Type B pancreatic cell (in vitro differentiated cells): ENCODE data around the gene OR4E2. TPM values are rescaled to one million over a fixed set of nuclear protein-coding genes. Genes with fewer than 3 reads are reported as not detected.
"Not testable (repeated sequence)": the region's sequence is repeated elsewhere in the genome, so short reads cannot be mapped to it uniquely, and the experiment has no call there.

Source experiments
- DNase-seq: peaks from one replicate; pipeline ENCODE4 v3.0.0; 2021; ENCODE audit warnings: mixed read lengths; ENCODE audit not compliant: unreplicated experiment; ENCODE audit errors: extremely low spot score
- H3K27ac Mint-ChIP-seq: 2 replicates; pipeline ENCODE4 v1.8.0; 2021; ENCODE audit warnings: mild to moderate bottlenecking, mixed read lengths
- H3K27me3 Mint-ChIP-seq: 2 replicates; pipeline ENCODE4 v1.8.0; 2021; ENCODE audit warnings: mixed read lengths
- H3K36me3 Mint-ChIP-seq: 2 replicates; pipeline ENCODE4 v1.8.0; 2021; ENCODE audit warnings: mixed read lengths
- H3K4me1 Mint-ChIP-seq: one replicate; pipeline ENCODE4 v1.8.0; 2021; ENCODE audit warnings: mixed read lengths; ENCODE audit not compliant: unreplicated experiment
- H3K4me3 Mint-ChIP-seq: 2 replicates; pipeline ENCODE4 v1.8.0; 2021; ENCODE audit warnings: mild to moderate bottlenecking, mixed read lengths
- H3K9me3 Mint-ChIP-seq: 2 replicates; pipeline ENCODE4 v1.8.0; 2021; ENCODE audit warnings: mixed read lengths
- total RNA-seq: library from RNA; stranded (reverse); gene quantifications from 2 replicates; pipeline ENCODE4 v1.2.1, GENCODE V29; 2021; ENCODE audit warnings: low replicate concordance
- TF ChIP-seq, protein P1 (sequence below): fragments of 200-600 bp; sonication (generic); conservative IDR thresholded peaks from 2 replicates; pipeline ENCODE4 v1.5.0; 2021; ENCODE audit warnings: antibody characterized with exemption, mild to moderate bottlenecking

The OR4E2 gene
- total RNA-seq, 1 donor from 2014 or later, result not detected

DNA sequence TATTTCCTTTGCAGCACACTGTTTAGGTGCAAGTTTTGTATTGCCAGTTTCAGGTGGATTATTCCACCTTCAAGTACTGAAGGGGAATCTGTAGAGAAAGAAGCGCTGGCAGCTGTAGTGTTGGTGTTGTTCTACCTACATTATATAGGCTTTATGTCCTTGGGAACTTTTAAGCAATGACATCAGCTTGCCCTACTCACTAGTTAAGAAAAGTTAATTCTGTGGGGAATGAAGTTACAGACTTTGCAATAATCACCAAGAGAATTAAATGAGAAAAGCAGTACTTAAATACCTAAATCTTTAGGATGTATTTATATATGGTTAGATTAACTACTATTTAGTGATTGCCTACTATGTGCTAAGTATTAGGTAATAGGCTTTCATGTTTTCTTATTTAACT, 20.1 kb downstream of the OR4E2 start, which contains the start of gene OR4E1:
Gene OR4E1 (minus strand): TSS at position 101 of the 400 bp plus-strand sequence. CDS start 2,883 bp downstream, outside the sequence.
- DNase-seq, result no peak
- Mint-ChIP-seq H3K36me3 (no peaks in the 10 kb centered on the region), H3K27me3 (peaks cover 10% of the 10 kb centered on the region), H3K4me3 (no peak within 1 kb of the TSS), H3K4me1 (no peaks in the 10 kb centered on the region), H3K9me3 (no peaks in the 10 kb centered on the region), H3K27ac (no peak within 1 kb of the TSS)
- TF ChIP-seq, protein P1, sequence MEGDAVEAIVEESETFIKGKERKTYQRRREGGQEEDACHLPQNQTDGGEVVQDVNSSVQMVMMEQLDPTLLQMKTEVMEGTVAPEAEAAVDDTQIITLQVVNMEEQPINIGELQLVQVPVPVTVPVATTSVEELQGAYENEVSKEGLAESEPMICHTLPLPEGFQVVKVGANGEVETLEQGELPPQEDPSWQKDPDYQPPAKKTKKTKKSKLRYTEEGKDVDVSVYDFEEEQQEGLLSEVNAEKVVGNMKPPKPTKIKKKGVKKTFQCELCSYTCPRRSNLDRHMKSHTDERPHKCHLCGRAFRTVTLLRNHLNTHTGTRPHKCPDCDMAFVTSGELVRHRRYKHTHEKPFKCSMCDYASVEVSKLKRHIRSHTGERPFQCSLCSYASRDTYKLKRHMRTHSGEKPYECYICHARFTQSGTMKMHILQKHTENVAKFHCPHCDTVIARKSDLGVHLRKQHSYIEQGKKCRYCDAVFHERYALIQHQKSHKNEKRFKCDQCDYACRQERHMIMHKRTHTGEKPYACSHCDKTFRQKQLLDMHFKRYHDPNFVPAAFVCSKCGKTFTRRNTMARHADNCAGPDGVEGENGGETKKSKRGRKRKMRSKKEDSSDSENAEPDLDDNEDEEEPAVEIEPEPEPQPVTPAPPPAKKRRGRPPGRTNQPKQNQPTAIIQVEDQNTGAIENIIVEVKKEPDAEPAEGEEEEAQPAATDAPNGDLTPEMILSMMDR, result no peak

DNA sequence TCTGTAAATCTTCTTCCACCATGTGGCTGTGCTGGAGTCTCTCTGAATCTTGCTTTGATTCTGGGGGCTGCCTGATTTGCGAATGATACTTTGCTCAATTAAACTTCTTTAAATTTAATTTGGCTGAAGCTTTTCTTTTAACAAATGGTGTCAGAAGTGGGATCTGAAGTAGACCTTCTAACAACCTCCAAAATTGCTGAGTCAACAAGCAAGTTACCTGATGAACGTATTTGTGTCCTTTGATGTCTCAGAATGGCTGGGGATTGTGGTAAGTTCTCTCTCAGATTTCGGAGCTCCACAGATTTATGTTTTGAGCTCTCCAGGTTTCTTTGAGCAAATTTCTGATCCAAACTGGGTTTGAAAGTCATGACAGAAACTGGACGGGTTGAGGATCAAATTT, 21.9 kb downstream of the OR4E2 start:
- TF ChIP-seq, protein P1, result no peak
- H3K36me3 Mint-ChIP-seq, result no peaks in the 10 kb centered on the region
- no peaks in the 10 kb centered on the region for H3K9me3 Mint-ChIP-seq
- no peaks in the 10 kb centered on the region for H3K4me1 Mint-ChIP-seq
- no peak for DNase-seq
- no peak overlapping the region for H3K4me3 Mint-ChIP-seq
- no peak overlapping the region for H3K27ac Mint-ChIP-seq
- H3K27me3 Mint-ChIP-seq, result peaks cover 4% of the 10 kb centered on the region

DNA sequence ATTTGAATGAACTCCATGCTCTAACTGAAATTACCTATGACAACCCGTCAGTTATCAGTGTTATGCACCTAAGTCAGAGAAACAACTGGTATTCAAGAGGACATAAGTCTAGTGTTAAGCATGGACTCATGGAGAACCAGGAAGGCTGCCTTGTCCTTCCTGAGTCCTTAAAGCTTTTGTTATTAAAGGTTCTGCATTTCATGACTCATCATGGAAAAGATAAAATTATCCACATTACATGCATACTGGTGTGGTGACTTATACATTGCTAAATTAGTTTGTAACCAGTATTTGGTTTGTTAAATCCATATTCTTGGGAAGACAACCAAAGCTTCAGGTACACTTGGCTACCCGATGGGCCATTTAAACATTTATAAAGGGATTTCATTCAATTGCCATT, 26.4 kb downstream of the OR4E2 start:
- Mint-ChIP-seq H3K36me3 (no peaks in the 10 kb centered on the region), H3K27ac (no peak overlapping the region), H3K4me1 (no peaks in the 10 kb centered on the region), H3K4me3 (no peak overlapping the region), H3K9me3 (no peaks in the 10 kb centered on the region), H3K27me3 (peaks cover 8% of the 10 kb centered on the region)
- no peak for DNase-seq
- TF ChIP-seq, protein P1, result no peak

DNA sequence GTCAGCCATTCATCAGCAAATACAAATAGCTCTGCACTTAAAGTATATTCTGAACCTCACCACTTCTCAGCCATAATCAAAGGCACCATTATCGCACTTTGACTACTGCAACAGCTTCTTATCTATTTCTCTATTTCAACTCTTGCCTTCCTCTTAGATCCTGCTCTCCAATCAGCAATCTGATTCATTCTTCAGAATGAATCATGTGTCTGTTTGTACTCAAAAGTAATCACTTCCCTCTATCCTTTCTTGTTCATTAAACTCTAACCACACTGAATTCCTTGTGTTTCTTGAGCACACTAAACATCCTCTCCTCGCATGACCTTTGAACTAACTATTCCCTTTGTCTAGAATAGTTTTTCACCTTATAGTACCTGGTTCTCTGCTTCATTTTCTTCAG, 32.8 kb downstream of the OR4E2 start:
- Mint-ChIP-seq H3K27ac (no peak overlapping the region), H3K4me3 (no peak overlapping the region), H3K36me3 (no peaks in the 10 kb centered on the region), H3K27me3 (peaks cover 5% of the 10 kb centered on the region), H3K4me1 (no peaks in the 10 kb centered on the region), H3K9me3 (no peaks in the 10 kb centered on the region)
- DNase-seq, result no peak
- TF ChIP-seq, protein P1, result no peak

DNA sequence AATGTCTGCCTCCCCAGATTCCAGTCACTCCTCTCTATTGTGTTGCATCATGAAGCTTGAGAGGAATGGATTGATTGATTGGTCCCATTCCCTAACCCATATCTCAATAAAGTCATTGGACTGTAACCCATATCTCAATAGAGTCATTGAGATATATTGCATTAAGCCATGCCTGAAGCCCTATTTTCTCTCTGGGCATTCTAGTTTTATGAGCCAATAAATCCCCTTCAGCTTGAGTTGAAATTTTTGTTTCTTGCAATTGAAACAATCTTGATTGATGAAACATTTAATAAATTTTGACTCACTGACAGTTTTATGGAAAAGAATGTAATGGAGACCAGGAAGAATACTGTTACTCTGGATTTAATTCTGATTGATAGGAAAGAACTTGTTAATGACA, 40.8 kb downstream of the OR4E2 start:
- Mint-ChIP-seq H3K27me3 (peaks cover 3% of the 10 kb centered on the region), H3K4me3 (no peak overlapping the region), H3K27ac (no peak overlapping the region), H3K36me3 (no peaks in the 10 kb centered on the region), H3K9me3 (no peaks in the 10 kb centered on the region), H3K4me1 (no peaks in the 10 kb centered on the region)
- no peak for DNase-seq
- TF ChIP-seq, protein P1, result no peak

DNA sequence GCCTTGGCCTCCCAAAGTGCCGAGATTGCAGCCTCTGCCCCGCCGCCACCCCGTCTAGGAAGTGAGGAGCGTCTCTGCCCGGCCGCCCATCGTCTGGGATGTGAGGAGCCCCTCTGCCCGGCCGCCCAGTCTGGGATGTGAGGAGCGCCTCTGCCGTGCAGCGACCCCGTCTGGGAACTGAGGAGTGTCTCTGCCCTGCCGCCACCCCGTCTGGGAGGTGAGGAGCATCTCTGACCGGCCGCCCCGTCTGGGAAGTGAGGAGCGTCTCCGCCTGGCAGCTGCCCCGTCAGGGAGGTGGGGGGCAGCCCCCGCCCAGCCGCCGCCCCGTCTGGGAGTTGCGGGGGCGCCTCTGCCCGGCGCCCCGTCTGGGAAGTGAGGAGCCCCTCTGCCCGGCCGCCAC, 44.0 kb downstream of the OR4E2 start:
- H3K36me3 Mint-ChIP-seq, DNase-seq, H3K27ac Mint-ChIP-seq, H3K4me3 Mint-ChIP-seq, H3K4me1 Mint-ChIP-seq, H3K9me3 Mint-ChIP-seq, H3K27me3 Mint-ChIP-seq: not testable (repeated sequence)

DNA sequence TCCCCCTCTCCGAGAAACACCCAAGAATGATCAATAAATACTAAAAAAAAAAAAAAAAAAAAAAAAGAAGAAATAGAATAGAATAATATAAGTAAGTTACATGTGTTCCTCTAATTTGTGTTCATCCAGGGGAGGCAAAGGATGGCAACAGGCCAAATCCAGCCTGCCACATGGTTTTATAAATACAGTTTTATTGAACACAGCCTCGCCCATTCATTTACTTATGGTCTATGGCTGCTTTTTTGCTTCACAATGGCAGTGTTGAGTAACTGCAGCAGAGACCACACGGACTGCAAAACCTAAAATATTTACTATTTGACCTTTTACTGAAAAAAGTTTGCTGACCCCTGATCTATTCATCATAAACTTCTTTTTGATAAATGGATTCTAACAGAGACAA, 44.9 kb downstream of the OR4E2 start:
- not testable (repeated sequence) for H3K4me1 Mint-ChIP-seq, H3K27ac Mint-ChIP-seq, H3K36me3 Mint-ChIP-seq

More for the DNA sequence above, 44.9 kb downstream of the OR4E2 start:
- not testable (repeated sequence) for H3K4me3 Mint-ChIP-seq, H3K9me3 Mint-ChIP-seq, DNase-seq, H3K27me3 Mint-ChIP-seq
